OCI-LY3 (cell line): ENCODE data around the gene XK.
A peak's percentile ranks its signal among the peaks of the same experiment; 100 is the strongest.

Experiments used
- H2AFZ ChIP-seq: fragments of 200-600, 300-600 bp; shearing (Covaris generic); 2 replicates; pipeline ENCODE4 v1.6.0; 2014; ENCODE audit warnings: antibody characterized with exemption, low read depth, low read length
- H3K27ac ChIP-seq: fragments of 200-600, 300-600 bp; sonication (generic); 2 replicates; pipeline ENCODE4 v1.5.1; 2014; ENCODE audit warnings: mild to moderate bottlenecking, low read length, moderate library complexity, mixed read lengths
- H3K27me3 ChIP-seq: fragments of 200-600, 300-600 bp; sonication (generic); 2 replicates; pipeline ENCODE4 v1.6.1; 2014; ENCODE audit warnings: low read depth, low read length, mixed read lengths
- H3K36me3 ChIP-seq: fragments of 200-600, 300-600 bp; sonication (generic); replicated peaks from 2 replicates; pipeline ENCODE3; 2014; ENCODE audit warnings: low read depth, low read length, mixed read lengths
- H3K4me1 ChIP-seq: fragments of 300-600, 200-600 bp; sonication (generic); 2 replicates; pipeline ENCODE4 v1.6.1; 2014; ENCODE audit warnings: low read length, mixed read lengths
- H3K4me2 ChIP-seq: fragments of 200-600, 300-600 bp; sonication (generic); 2 replicates; pipeline ENCODE4 v1.6.1; 2014; ENCODE audit warnings: low read length, mixed read lengths
- H3K4me3 ChIP-seq: fragments of 300-600, 200-600 bp; sonication (generic); 2 replicates; pipeline ENCODE4 v1.5.1; 2014; ENCODE audit warnings: antibody characterized with exemption, mild to moderate bottlenecking, low read length, moderate library complexity
- H3K79me2 ChIP-seq: fragments of 300-600, 200-600 bp; shearing (Covaris generic); 2 replicates; pipeline ENCODE4 v1.6.1; 2014; ENCODE audit warnings: mild to moderate bottlenecking, low read length, mixed read lengths
- H3K9ac ChIP-seq: fragments of 300-600, 200-600 bp; shearing (Covaris generic); 2 replicates; pipeline ENCODE4 v1.6.0; 2014; ENCODE audit warnings: mild to moderate bottlenecking, low read length, moderate library complexity
- H3K9me3 ChIP-seq: fragments of 200-600, 300-600 bp; shearing (Covaris generic); 2 replicates; pipeline ENCODE4 v1.6.1; 2014; ENCODE audit warnings: low read length, mixed read lengths; ENCODE audit not compliant: insufficient read depth
- H4K20me1 ChIP-seq: fragments of 200-600, 300-600 bp; sonication (generic); 2 replicates; pipeline ENCODE4 v1.6.1; 2016; ENCODE audit warnings: low read length, mixed read lengths; ENCODE audit not compliant: insufficient read depth
- CTCF ChIP-seq: fragments of 200-600, 300-600 bp; sonication (generic); IDR thresholded peaks from 2 replicates; pipeline ENCODE4 v1.5.1; 2014; ENCODE audit warnings: antibody characterized with exemption, low read length, low read depth
- EZH2phosphoT487 ChIP-seq: fragments of 200-600 bp; shearing (Covaris generic); IDR thresholded peaks from 2 replicates; pipeline ENCODE4 v1.6.1; 2018; ENCODE audit warnings: antibody characterized with exemption, mixed run types, low read depth

XK gene

DNA sequence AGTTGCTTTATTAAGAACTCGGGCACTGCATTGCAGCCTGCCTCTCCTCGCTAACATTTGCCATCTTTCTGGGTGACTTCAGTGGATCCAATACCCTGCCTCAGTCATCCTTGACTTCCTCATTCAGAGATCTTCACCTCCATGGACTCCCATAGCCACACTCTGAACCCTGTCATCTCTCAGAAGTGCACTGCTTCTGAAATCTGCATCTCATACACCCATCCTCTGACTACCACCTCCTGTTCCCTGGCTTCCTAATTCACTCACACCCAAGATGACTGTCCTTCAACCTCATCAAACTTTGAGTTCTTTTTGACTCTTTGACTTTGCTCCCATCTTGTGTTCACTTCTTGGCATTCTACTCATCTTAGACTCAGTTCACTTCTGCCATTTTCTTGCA lies 68.9 kb downstream of the XK start:
- no peaks in the 10 kb centered on the region for H4K20me1 ChIP-seq
- H3K9me3 ChIP-seq: no peaks in the 10 kb centered on the region
- H3K36me3 ChIP-seq: no peaks in the 10 kb centered on the region
- H3K9ac ChIP-seq: peak overlapping the region; percentile 84
- TF ChIP-seq CTCF (no peak), EZH2phosphoT487 (no peak)
- peaks cover 77% of the 10 kb centered on the region for H3K4me1 ChIP-seq
- H3K4me2 ChIP-seq: peak overlapping the region; percentile 71
- peak overlapping the region; percentile 45; the same call in 1 of the 2 replicates for H3K4me3 ChIP-seq
- no peaks in the 10 kb centered on the region for H3K79me2 ChIP-seq
- H3K27me3 ChIP-seq: no peaks in the 10 kb centered on the region
- H2AFZ ChIP-seq: no peak overlapping the region
- H3K27ac ChIP-seq: peak overlapping the region; percentile 100

DNA sequence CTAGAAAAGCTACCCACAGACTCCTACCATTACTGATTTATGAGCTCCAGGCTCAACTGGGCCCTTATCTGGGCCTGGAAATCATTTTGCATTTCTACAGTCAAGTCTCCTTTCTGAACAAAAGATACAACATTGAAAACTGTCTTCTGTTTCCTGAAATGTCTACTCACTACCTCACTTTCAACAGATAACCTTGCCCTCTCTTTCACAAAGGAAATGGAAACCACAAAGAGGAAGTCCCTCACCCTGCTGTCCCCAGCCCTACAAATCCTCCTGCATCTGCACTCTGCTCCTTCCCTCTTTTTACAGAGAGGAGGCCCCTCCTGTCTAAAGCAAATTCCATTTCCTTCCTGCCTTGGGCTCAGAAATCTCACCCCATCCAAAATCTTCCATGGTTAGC lies 69.4 kb downstream of the XK start:
- Histone ChIP-seq H3K4me3 (peak overlapping the region; percentile 45; the same call in 1 of the 2 replicates), H3K27me3 (no peaks in the 10 kb centered on the region), H3K79me2 (no peaks in the 10 kb centered on the region), H2AFZ (no peak overlapping the region), H3K36me3 (no peaks in the 10 kb centered on the region), H3K4me2 (peak overlapping the region; percentile 71), H3K27ac (peak overlapping the region; percentile 100), H3K4me1 (peaks cover 82% of the 10 kb centered on the region), H3K9ac (peak overlapping the region; percentile 84), H4K20me1 (no peaks in the 10 kb centered on the region), H3K9me3 (no peaks in the 10 kb centered on the region)
- TF ChIP-seq CTCF: no peak
- TF ChIP-seq EZH2phosphoT487: no peak

GRCh38 chrX:37757082-37757481 lies 71.5 kb downstream of the XK start:
- H3K36me3 ChIP-seq: no peaks in the 10 kb centered on the region
- H3K79me2 ChIP-seq: no peaks in the 10 kb centered on the region
- TF ChIP-seq EZH2phosphoT487 (no peak), CTCF (no peak)
- no peak overlapping the region for H2AFZ ChIP-seq
- no peaks in the 10 kb centered on the region for H4K20me1 ChIP-seq
- no peak overlapping the region for H3K4me2 ChIP-seq
- no peak overlapping the region for H3K9ac ChIP-seq
- H3K27me3 ChIP-seq: no peaks in the 10 kb centered on the region
- H3K27ac ChIP-seq: no peak overlapping the region
- H3K4me3 ChIP-seq: no peak overlapping the region
- peaks cover 89% of the 10 kb centered on the region for H3K4me1 ChIP-seq
- no peaks in the 10 kb centered on the region for H3K9me3 ChIP-seq

DNA sequence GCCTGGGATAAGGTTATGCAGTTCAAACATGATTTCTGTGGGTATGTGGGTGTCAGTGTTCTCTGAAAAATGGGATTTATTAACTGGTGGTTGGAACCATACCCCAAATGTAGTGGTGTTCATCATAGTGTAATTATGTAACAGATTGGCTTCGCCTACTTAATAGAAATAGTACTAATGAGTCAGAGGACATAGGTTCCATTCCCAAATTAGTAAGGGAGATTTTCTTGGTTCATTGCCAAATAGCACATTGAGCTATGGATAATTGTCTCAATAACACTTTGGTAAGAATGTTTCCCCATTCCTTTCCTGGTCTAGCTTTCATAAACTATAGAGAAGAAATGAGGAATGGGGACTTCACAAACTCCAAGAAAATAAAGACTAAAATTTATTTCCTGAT lies 73.8 kb downstream of the XK start:
- Histone ChIP-seq H3K9ac (peak overlapping the region; percentile 15; the same call in 1 of the 2 replicates), H3K4me1 (peaks cover 84% of the 10 kb centered on the region), H3K4me2 (peak overlapping the region; percentile 7; the same call in 1 of the 2 replicates), H3K4me3 (no peak overlapping the region), H3K27ac (peak overlapping the region; percentile 59), H3K27me3 (no peaks in the 10 kb centered on the region), H3K79me2 (no peaks in the 10 kb centered on the region), H4K20me1 (no peaks in the 10 kb centered on the region), H2AFZ (no peak overlapping the region), H3K9me3 (no peaks in the 10 kb centered on the region), H3K36me3 (no peaks in the 10 kb centered on the region)
- TF ChIP-seq CTCF (no peak), EZH2phosphoT487 (no peak)
